Measurements from ENCODE around the gene ANKRD44. TPM values are rescaled to one million over a fixed set of nuclear protein-coding genes. Genes with fewer than 3 reads are reported as not detected.

Gene ANKRD44
- total RNA-seq, 1 experiment from 2014 or later, result 0.68 TPM

DNA sequence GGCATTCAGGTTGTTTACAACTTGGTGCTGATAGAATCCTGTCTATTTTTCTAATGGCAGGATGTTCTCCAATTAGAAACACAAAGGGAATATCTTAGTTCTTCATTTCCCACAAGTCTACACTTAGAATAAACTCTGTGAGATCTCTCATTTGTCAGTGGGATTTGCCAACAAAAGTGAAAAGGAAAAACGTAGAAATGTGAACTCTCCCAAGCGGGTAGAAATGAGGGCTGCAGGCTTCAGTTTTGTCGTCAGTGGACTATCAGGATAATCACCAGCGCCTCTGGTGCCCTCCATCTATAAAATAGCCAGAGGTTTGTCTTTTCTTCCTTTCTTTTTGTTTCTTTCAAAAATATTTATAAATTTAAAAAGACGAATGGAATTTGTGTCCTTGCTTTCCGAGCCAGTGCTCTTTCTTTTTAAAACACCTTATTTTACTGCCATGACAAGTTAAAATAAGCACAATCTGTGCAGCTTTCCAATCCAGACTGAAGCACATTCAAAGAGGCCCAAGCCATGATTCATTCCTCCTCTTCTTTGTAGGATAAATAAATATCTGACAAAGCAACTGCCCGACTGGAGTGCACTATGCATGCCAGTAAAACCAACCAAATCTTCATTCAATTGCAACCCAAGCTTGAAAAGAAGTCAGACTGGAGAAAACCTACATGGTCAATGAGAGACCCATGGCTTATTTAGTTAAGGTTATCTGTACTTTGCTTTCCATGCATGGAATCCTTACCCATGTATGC, 185.8 kb downstream of the ANKRD44 start:
- CTCF ChIA-PET, result no interaction called here
- Mint-ChIP-seq H3K4me1 (0 out of 2 replicates have a peak, but pooled peaks cover 2% of the 10 kb centered on the region), H3K36me3 (no peaks in the 10 kb centered on the region), H3K27ac (no peak overlapping the region; the same call in 1 of the 2 replicates), H3K27me3 (ENCODE audit: low read depth) (no peaks in the 10 kb centered on the region), H3K4me3 (no peak overlapping the region), H3K9me3 (peaks cover 8% of the 10 kb centered on the region)
- POLR2A ChIA-PET, result no interaction called here
- ATAC-seq, result no peak
- DNase-seq (ENCODE audit: low spot score), result no peak
- TF ChIP-seq FOXK1 (CRISPR knock-in tag; IDR thresholded peaks at IDR 0.05) (no peak), ARID4B (CRISPR knock-in tag; IDR thresholded peaks at IDR 0.05; ENCODE audit: borderline replicate concordance) (no peak), ZNF317 (CRISPR knock-in tag; IDR thresholded peaks at IDR 0.05; ENCODE audit: borderline replicate concordance, low read depth) (no peak), ERG (CRISPR knock-in tag; IDR thresholded peaks at IDR 0.05) (no peak), ZNF263 (CRISPR knock-in tag; IDR thresholded peaks at IDR 0.05; ENCODE audit: low read depth) (no peak), FOXP1 (CRISPR knock-in tag; IDR thresholded peaks at IDR 0.05; ENCODE audit: borderline replicate concordance) (no peak)
- TF ChIP-seq, protein P1, sequence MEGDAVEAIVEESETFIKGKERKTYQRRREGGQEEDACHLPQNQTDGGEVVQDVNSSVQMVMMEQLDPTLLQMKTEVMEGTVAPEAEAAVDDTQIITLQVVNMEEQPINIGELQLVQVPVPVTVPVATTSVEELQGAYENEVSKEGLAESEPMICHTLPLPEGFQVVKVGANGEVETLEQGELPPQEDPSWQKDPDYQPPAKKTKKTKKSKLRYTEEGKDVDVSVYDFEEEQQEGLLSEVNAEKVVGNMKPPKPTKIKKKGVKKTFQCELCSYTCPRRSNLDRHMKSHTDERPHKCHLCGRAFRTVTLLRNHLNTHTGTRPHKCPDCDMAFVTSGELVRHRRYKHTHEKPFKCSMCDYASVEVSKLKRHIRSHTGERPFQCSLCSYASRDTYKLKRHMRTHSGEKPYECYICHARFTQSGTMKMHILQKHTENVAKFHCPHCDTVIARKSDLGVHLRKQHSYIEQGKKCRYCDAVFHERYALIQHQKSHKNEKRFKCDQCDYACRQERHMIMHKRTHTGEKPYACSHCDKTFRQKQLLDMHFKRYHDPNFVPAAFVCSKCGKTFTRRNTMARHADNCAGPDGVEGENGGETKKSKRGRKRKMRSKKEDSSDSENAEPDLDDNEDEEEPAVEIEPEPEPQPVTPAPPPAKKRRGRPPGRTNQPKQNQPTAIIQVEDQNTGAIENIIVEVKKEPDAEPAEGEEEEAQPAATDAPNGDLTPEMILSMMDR (IDR thresholded peaks at IDR 0.05), result no peak

- TF ChIP-seq, protein P2, sequence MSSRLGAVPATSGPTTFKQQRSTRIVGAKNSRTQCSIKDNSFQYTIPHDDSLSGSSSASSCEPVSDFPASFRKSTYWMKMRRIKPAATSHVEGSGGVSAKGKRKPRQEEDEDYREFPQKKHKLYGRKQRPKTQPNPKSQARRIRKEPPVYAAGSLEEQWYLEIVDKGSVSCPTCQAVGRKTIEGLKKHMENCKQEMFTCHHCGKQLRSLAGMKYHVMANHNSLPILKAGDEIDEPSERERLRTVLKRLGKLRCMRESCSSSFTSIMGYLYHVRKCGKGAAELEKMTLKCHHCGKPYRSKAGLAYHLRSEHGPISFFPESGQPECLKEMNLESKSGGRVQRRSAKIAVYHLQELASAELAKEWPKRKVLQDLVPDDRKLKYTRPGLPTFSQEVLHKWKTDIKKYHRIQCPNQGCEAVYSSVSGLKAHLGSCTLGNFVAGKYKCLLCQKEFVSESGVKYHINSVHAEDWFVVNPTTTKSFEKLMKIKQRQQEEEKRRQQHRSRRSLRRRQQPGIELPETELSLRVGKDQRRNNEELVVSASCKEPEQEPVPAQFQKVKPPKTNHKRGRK (CRISPR knock-in tag; IDR thresholded peaks at IDR 0.05; ENCODE audit: borderline replicate concordance), result no peak
- TF ChIP-seq SMAD3 (CRISPR knock-in tag; IDR thresholded peaks at IDR 0.05; ENCODE audit: borderline replicate concordance), result no peak
- no peak for TF ChIP-seq ATF1 (CRISPR knock-in tag; IDR thresholded peaks at IDR 0.05)
- TF ChIP-seq SP1 (CRISPR knock-in tag; conservative IDR thresholded peaks at IDR 0.05), result no peak
- TF ChIP-seq, protein P1 (IDR thresholded peaks at IDR 0.05), result no peak
- no peak for TF ChIP-seq IRF2 (CRISPR knock-in tag; IDR thresholded peaks at IDR 0.05; ENCODE audit: borderline replicate concordance, low read depth)
- TF ChIP-seq GABPB1 (CRISPR knock-in tag; IDR thresholded peaks at IDR 0.05), result no peak
- TF ChIP-seq ZNF232 (CRISPR knock-in tag; IDR thresholded peaks at IDR 0.05), result no peak
- TF ChIP-seq ARID4B (CRISPR knock-in tag; IDR thresholded peaks at IDR 0.05; ENCODE audit: borderline replicate concordance), result no peak
- Mint-ChIP-seq H3K27me3 (ENCODE audit: low read depth) (no peaks in the 10 kb centered on the region), H3K4me3 (no peak overlapping the region), H3K4me1 (0 out of 2 replicates have a peak, but pooled peaks cover 2% of the 10 kb centered on the region), H3K36me3 (no peaks in the 10 kb centered on the region), H3K9me3 (peaks cover 2% of the 10 kb centered on the region), H3K27ac (no peak overlapping the region)
- CTCF ChIA-PET, result no interaction called here
- POLR2A ChIA-PET, result no interaction called here
- ATAC-seq (no peak), DNase-seq (ENCODE audit: low spot score) (no peak)
Measured at GRCh38 chr2:197122821-197123220, 187.8 kb downstream of the ANKRD44 start.
